Heart left ventricle (tissue), 13 donors: Measurements from ENCODE around the gene PEAK1.

ENCODE experiments used
- POLR2A ChIP-seq, 2 donors: fragments of 450-650 bp; IDR thresholded peaks; one replicate each; pipeline ENCODE4 v1.6.1; 2017; ENCODE audit warnings: antibody characterized with exemption in 2 of 2, mild to moderate bottlenecking in 2 of 2, moderate library complexity in 2 of 2
- TF ChIP-seq, protein P1 (sequence below), 12 donors: fragments of 200-600 bp; sonication (generic) in 4 of 12; IDR thresholded peaks; one replicate each; pipeline versions ENCODE4 v1.5.0 to v1.8.0; 2018 to 2022; ENCODE audit warnings: antibody characterized with exemption in 12 of 12, mild to moderate bottlenecking in 5 of 12
- donor health status: ischemic (EF 13 %, LVEDD 7.1; RV severe dilation, severe dysfunction).
- donor health status: DM: no; HTN: yes; CAD: no.
- donor health status: DM: no; HTN: no; CAD: no.
- donor health status: ischemic (EF 25% LVEDD 6.9; RV normal size, moderate dysfunction).
- donor health status: ischemic (EF 25% LVEDD 5.7; RV mildly dilated, moderate dysfunction).
- donor health status: ischemic (EF 35%, LVEDD 5.7; RV mildly dilated, moderate dysfunction).
- donor health status: nonischemic (EF 11% LVEDD 7.7; RV severe dilation, severe dysfunction).
- donor health status: DM: yes; HTN: yes; CAD: no.
- donor health status: PGD.
- donor health status: ischemic (EF 29% LVEDD 5.4; RV normal size, mild dysfunction).
- donor health status: nonischemic (EF 23%, LVEDD 6.1; RV moderate dilation, normal function).

- TF ChIP-seq, protein P1, sequence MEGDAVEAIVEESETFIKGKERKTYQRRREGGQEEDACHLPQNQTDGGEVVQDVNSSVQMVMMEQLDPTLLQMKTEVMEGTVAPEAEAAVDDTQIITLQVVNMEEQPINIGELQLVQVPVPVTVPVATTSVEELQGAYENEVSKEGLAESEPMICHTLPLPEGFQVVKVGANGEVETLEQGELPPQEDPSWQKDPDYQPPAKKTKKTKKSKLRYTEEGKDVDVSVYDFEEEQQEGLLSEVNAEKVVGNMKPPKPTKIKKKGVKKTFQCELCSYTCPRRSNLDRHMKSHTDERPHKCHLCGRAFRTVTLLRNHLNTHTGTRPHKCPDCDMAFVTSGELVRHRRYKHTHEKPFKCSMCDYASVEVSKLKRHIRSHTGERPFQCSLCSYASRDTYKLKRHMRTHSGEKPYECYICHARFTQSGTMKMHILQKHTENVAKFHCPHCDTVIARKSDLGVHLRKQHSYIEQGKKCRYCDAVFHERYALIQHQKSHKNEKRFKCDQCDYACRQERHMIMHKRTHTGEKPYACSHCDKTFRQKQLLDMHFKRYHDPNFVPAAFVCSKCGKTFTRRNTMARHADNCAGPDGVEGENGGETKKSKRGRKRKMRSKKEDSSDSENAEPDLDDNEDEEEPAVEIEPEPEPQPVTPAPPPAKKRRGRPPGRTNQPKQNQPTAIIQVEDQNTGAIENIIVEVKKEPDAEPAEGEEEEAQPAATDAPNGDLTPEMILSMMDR (IDR thresholded peaks at IDR 0.05): no peak
- TF ChIP-seq POLR2A (IDR thresholded peaks at IDR 0.05): no peak
Observed at GRCh38 chr15:77064063-77064462, 355.8 kb downstream of the PEAK1 start.
